ENCODE data around the gene TAS1R1.

GRCh38 chr1:6519935-6520671 lies 35.0 kb upstream of the TAS1R1 start:
- no peak for TF ChIP-seq CTCF (IDR thresholded peaks at IDR 0.05)
- TF ChIP-seq POLR2A (IDR thresholded peaks at IDR 0.05), result no peak
